GM19351 (cell line): ENCODE results near the gene DOCK1.

Experiments
- ATAC-seq: cut with Tn5 transposase; IDR thresholded peaks from one replicate; pipeline ENCODE4 v1.9.1; 2021; ENCODE audit warnings: mild to moderate bottlenecking, moderate library complexity; ENCODE audit not compliant: unreplicated experiment

DOCK1 gene

GRCh38 chr10:127408733-127409132 lies 503.5 kb downstream of the DOCK1 start:
- ATAC-seq: no peak

GRCh38 chr10:127410030-127410429 lies 504.8 kb downstream of the DOCK1 start:
- ATAC-seq: no peak

GRCh38 chr10:127411062-127411461 lies 505.8 kb downstream of the DOCK1 start:
- ATAC-seq: no peak

GRCh38 chr10:127413326-127413725 lies 508.1 kb downstream of the DOCK1 start:
- ATAC-seq: no peak

GRCh38 chr10:127414024-127414423 lies 508.8 kb downstream of the DOCK1 start:
- no peak for ATAC-seq

GRCh38 chr10:127415116-127415515 lies 509.9 kb downstream of the DOCK1 start:
- no peak for ATAC-seq

- ATAC-seq: no peak
Measured at GRCh38 chr10:127415901-127416581, 510.8 kb downstream of the DOCK1 start.

GRCh38 chr10:127417031-127417430 lies 511.8 kb downstream of the DOCK1 start:
- ATAC-seq: no peak

GRCh38 chr10:127417686-127418401 lies 512.6 kb downstream of the DOCK1 start:
- ATAC-seq: no peak

- no peak for ATAC-seq
Measured at GRCh38 chr10:127418536-127419168, 513.4 kb downstream of the DOCK1 start.

- no peak for ATAC-seq
Measured at GRCh38 chr10:127420138-127420684, 515.0 kb downstream of the DOCK1 start.

GRCh38 chr10:127423218-127423915 lies 518.1 kb downstream of the DOCK1 start:
- no peak for ATAC-seq

- no peak for ATAC-seq
Measured at GRCh38 chr10:127424594-127425264, 519.5 kb downstream of the DOCK1 start.

GRCh38 chr10:127426746-127427145 lies 521.5 kb downstream of the DOCK1 start:
- ATAC-seq: no peak

GRCh38 chr10:127427926-127428325 lies 522.7 kb downstream of the DOCK1 start:
- ATAC-seq: no peak

- no peak for ATAC-seq
Measured at GRCh38 chr10:127428385-127428980, 523.3 kb downstream of the DOCK1 start.

- no peak for ATAC-seq
Measured at GRCh38 chr10:127429601-127430312, 524.5 kb downstream of the DOCK1 start.

- ATAC-seq: no peak
Measured at GRCh38 chr10:127431525-127431924, 526.3 kb downstream of the DOCK1 start.

- ATAC-seq: no peak
Measured at GRCh38 chr10:127434006-127434405, 528.8 kb downstream of the DOCK1 start.

- no peak for ATAC-seq
Measured at GRCh38 chr10:127435246-127435645, 530.0 kb downstream of the DOCK1 start.
